ENCODE results near the gene PER2.

DNA sequence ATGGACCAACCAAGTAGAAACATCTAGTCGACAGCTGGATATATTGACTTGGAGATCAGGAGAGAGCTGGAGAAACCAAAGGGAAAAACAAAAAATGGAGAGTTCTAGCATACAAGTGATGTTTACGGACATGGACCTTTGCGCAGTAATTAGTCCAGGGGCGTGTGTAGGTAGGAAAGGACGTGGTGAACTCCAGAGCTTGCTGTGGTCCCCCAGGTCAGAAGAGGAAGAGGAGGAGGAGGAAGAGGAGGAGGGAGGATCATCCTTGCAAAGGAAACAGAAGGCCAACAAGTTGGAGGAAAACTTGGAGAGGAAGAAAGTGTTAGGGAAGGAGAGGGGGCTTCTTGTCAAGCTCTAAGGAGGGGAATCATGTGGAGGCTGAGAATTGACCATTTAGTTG lies 49.4 kb upstream of the PER2 start:
- no peak for TF ChIP-seq POLR2A (IDR thresholded peaks at IDR 0.05)
- TF ChIP-seq, protein P1, sequence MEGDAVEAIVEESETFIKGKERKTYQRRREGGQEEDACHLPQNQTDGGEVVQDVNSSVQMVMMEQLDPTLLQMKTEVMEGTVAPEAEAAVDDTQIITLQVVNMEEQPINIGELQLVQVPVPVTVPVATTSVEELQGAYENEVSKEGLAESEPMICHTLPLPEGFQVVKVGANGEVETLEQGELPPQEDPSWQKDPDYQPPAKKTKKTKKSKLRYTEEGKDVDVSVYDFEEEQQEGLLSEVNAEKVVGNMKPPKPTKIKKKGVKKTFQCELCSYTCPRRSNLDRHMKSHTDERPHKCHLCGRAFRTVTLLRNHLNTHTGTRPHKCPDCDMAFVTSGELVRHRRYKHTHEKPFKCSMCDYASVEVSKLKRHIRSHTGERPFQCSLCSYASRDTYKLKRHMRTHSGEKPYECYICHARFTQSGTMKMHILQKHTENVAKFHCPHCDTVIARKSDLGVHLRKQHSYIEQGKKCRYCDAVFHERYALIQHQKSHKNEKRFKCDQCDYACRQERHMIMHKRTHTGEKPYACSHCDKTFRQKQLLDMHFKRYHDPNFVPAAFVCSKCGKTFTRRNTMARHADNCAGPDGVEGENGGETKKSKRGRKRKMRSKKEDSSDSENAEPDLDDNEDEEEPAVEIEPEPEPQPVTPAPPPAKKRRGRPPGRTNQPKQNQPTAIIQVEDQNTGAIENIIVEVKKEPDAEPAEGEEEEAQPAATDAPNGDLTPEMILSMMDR (IDR thresholded peaks at IDR 0.05), result no peak
